Measurements from ENCODE around the gene E2F2. TPM values are rescaled to one million over a fixed set of nuclear protein-coding genes. Genes with fewer than 3 reads are reported as not detected.

Gene E2F2
- polyA plus RNA-seq, 1 of the 3 experiments (the other 2 are of a cell fraction), result 0.43 TPM

DNA sequence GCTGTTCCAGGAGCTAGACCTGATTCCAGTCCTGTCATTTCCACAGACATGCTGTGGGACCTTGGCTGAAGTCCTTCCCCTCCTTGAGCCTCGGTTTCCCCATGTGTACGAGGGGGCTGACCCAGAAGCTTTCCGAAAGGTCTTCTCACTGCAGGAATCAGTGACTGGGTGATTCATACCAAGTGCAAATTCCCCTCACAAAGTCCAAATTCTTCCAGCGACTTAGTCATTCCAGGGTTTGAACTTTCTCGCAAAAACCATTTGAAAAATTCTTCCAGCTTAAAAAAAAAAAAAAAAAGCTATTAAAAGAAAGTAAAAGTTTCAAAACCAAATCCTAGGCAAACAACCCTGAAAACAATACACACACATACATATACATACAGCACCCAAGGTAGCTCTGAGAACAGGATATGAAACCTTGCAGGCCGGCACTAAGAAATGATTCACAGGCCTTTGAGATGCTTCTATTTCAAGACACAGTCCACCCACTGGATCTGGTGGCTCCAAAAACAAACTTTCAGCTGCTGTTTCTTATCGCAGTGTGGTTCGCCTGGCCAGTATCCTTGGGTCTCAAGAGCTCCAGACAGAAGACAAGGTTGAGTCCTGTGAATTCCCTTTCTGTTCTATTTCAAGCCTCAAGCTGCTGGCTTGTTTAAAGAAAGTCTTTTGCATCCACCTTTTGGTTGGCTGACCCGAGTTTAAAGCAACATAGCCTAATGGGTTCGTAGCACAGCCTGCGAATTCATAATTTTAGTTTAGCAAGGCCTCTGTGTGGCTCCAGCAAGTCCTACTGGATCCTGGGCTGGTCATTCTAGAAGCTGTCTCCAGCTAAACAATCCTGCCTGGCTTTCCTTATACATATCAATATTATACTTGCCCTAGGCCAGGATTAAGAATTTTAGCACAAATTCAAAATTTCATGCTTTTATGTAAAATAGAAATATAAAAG lies 46.3 kb upstream of the E2F2 start:
- no peaks in the 10 kb centered on the region for H3K27me3 ChIP-seq (ENCODE audit: insufficient read depth)
- H3F3A ChIP-seq (replicated peaks; ENCODE audit: insufficient read depth), result peaks cover 35% of the 10 kb centered on the region
- H3K36me3 ChIP-seq (replicated peaks in 1 of 2; ENCODE audit: control insufficient read depth in 1 of 2, insufficient read depth in 2 of 2, low read length in 1 of 2), result no peaks in the 10 kb centered on the region
- H3K79me2 ChIP-seq (ENCODE audit: insufficient read depth), result peaks cover 9% of the 10 kb centered on the region; the same call in 1 of the 2 replicates
- no peaks in the 10 kb centered on the region for H3K9me3 ChIP-seq
- 20% methylated on average over 11 of the region's 11 CpGs for WGBS (ENCODE audit: low lambda C conversion rate)
- CTCF ChIA-PET, result interaction anchor here (0.8 to 4.0 kb wide), 7 partner anchors 9 to 60 kb away, joined by 3 to 23 read pairs (median 4); no protein-coding TSS in a partner anchor
- H3K4me2 ChIP-seq, result peak overlapping the region; percentile 90
- POLR2A ChIA-PET, result no interaction called here
- H3K9me2 ChIP-seq, result no peaks in the 10 kb centered on the region
- H3K4me3 ChIP-seq (ENCODE audit: low read depth in 2 of 2, low read length in 1 of 2), result peak overlapping the region in 1 of 2 experiments; percentile 46; a peak in 2 of 4 replicates
- peaks cover 10 to 40% of the 10 kb centered on the region in 2 experiments for H3K4me1 ChIP-seq (ENCODE audit: control insufficient read depth in 1 of 2, insufficient read depth in 2 of 2, low read depth in 1 of 2, low read length in 1 of 2)
- H3K9ac ChIP-seq, result peak overlapping the region; percentile 80
- no peaks in the 10 kb centered on the region for H4K20me1 ChIP-seq (ENCODE audit: insufficient read depth)
- H3K27ac ChIP-seq (ENCODE audit: low read depth in 2 of 2, low read length in 1 of 2), result peak overlapping the region; percentile 85 to 99
- H2AFZ ChIP-seq (ENCODE audit: low read depth), result peak overlapping the region; percentile 89
- DNase-seq, result no peak
- TF ChIP-seq, protein P1, sequence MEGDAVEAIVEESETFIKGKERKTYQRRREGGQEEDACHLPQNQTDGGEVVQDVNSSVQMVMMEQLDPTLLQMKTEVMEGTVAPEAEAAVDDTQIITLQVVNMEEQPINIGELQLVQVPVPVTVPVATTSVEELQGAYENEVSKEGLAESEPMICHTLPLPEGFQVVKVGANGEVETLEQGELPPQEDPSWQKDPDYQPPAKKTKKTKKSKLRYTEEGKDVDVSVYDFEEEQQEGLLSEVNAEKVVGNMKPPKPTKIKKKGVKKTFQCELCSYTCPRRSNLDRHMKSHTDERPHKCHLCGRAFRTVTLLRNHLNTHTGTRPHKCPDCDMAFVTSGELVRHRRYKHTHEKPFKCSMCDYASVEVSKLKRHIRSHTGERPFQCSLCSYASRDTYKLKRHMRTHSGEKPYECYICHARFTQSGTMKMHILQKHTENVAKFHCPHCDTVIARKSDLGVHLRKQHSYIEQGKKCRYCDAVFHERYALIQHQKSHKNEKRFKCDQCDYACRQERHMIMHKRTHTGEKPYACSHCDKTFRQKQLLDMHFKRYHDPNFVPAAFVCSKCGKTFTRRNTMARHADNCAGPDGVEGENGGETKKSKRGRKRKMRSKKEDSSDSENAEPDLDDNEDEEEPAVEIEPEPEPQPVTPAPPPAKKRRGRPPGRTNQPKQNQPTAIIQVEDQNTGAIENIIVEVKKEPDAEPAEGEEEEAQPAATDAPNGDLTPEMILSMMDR (IDR thresholded peaks at IDR 0.05), result no peak
- TF ChIP-seq TEAD4 (IDR thresholded peaks at IDR 0.05; ENCODE audit: borderline replicate concordance, insufficient read depth), result 0 out of 2 replicates have a peak, but pooled peaks have one; percentile 42
- TF ChIP-seq RFX5 (IDR thresholded peaks at IDR 0.05; ENCODE audit: low read length), result no peak
- peak in 1 of 2 experiments; percentile 57; a peak in 1 of 4 replicates for TF ChIP-seq EP300 (IDR thresholded peaks at IDR 0.05; ENCODE audit: borderline replicate concordance in 1 of 2, low read depth in 1 of 2, low read length in 1 of 2)
- no peak for TF ChIP-seq SIN3A (IDR thresholded peaks at IDR 0.05; ENCODE audit: borderline replicate concordance, low read depth, low read length)
- no peak for TF ChIP-seq USF2 (IDR thresholded peaks at IDR 0.05; ENCODE audit: borderline replicate concordance, low read depth, low read length)
- 0 out of 2 replicates have a peak, but pooled peaks have one; percentile 15 for TF ChIP-seq POLR2AphosphoS5 (IDR thresholded peaks at IDR 0.05; ENCODE audit: low read depth, low read length)
- 0 out of 2 replicates have a peak, but pooled peaks have one; percentile 22 for TF ChIP-seq NFIC (IDR thresholded peaks at IDR 0.05; ENCODE audit: borderline replicate concordance)
- TF ChIP-seq ELF1 (IDR thresholded peaks at IDR 0.05), result no peak
- TF ChIP-seq GABPA (IDR thresholded peaks at IDR 0.05; ENCODE audit: low read depth), result no peak
- TF ChIP-seq, protein P2, sequence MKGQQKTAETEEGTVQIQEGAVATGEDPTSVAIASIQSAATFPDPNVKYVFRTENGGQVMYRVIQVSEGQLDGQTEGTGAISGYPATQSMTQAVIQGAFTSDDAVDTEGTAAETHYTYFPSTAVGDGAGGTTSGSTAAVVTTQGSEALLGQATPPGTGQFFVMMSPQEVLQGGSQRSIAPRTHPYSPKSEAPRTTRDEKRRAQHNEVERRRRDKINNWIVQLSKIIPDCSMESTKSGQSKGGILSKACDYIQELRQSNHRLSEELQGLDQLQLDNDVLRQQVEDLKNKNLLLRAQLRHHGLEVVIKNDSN (IDR thresholded peaks at IDR 0.05; ENCODE audit: borderline replicate concordance, low read depth), result no peak
- no peak for TF ChIP-seq RCOR1 (IDR thresholded peaks at IDR 0.05; ENCODE audit: low read length)
- no peak for TF ChIP-seq YY1 (IDR thresholded peaks at IDR 0.05; ENCODE audit: low read depth)
- TF ChIP-seq FOXM1 (IDR thresholded peaks at IDR 0.05; ENCODE audit: low read depth), result 0 out of 2 replicates have a peak, but pooled peaks have one; percentile 22
- TF ChIP-seq RAD21 (IDR thresholded peaks at IDR 0.05; ENCODE audit: low read length), result no peak
- TF ChIP-seq NRF1 (IDR thresholded peaks at IDR 0.05; ENCODE audit: low read depth, low read length), result no peak
- TF ChIP-seq, protein P3, sequence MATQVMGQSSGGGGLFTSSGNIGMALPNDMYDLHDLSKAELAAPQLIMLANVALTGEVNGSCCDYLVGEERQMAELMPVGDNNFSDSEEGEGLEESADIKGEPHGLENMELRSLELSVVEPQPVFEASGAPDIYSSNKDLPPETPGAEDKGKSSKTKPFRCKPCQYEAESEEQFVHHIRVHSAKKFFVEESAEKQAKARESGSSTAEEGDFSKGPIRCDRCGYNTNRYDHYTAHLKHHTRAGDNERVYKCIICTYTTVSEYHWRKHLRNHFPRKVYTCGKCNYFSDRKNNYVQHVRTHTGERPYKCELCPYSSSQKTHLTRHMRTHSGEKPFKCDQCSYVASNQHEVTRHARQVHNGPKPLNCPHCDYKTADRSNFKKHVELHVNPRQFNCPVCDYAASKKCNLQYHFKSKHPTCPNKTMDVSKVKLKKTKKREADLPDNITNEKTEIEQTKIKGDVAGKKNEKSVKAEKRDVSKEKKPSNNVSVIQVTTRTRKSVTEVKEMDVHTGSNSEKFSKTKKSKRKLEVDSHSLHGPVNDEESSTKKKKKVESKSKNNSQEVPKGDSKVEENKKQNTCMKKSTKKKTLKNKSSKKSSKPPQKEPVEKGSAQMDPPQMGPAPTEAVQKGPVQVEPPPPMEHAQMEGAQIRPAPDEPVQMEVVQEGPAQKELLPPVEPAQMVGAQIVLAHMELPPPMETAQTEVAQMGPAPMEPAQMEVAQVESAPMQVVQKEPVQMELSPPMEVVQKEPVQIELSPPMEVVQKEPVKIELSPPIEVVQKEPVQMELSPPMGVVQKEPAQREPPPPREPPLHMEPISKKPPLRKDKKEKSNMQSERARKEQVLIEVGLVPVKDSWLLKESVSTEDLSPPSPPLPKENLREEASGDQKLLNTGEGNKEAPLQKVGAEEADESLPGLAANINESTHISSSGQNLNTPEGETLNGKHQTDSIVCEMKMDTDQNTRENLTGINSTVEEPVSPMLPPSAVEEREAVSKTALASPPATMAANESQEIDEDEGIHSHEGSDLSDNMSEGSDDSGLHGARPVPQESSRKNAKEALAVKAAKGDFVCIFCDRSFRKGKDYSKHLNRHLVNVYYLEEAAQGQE (IDR thresholded peaks at IDR 0.05; ENCODE audit: low read depth, low read length), result no peak
- TF ChIP-seq TAF1 (IDR thresholded peaks at IDR 0.05; ENCODE audit: borderline replicate concordance, low read depth, low read length), result no peak
- TF ChIP-seq, protein P4, sequence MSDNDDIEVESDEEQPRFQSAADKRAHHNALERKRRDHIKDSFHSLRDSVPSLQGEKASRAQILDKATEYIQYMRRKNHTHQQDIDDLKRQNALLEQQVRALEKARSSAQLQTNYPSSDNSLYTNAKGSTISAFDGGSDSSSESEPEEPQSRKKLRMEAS (IDR thresholded peaks at IDR 0.05; ENCODE audit: low read depth), result no peak
- TF ChIP-seq SMC3 (IDR thresholded peaks at IDR 0.05; ENCODE audit: low read depth, low read length), result no peak
- peak; percentile 71 for TF ChIP-seq JUND (IDR thresholded peaks at IDR 0.05)
- no peak for TF ChIP-seq GATA2 (CRISPR knock-in tag; IDR thresholded peaks at IDR 0.05)
- TF ChIP-seq, protein P5, sequence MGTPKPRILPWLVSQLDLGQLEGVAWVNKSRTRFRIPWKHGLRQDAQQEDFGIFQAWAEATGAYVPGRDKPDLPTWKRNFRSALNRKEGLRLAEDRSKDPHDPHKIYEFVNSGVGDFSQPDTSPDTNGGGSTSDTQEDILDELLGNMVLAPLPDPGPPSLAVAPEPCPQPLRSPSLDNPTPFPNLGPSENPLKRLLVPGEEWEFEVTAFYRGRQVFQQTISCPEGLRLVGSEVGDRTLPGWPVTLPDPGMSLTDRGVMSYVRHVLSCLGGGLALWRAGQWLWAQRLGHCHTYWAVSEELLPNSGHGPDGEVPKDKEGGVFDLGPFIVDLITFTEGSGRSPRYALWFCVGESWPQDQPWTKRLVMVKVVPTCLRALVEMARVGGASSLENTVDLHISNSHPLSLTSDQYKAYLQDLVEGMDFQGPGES (IDR thresholded peaks at IDR 0.05; ENCODE audit: low read depth, low read length), result no peak
- TF ChIP-seq TCF12 (IDR thresholded peaks at IDR 0.05), result peak; percentile 69; the same call in 1 of the 2 replicates

Data from SK-N-SH (cell line).